Ishikawa (cell line): ENCODE results near the gene LSAMP.

Experiments
- CEBPB ChIP-seq: IDR thresholded peaks from 2 replicates; pipeline ENCODE4 v1.6.1; 2012
- CREB1 ChIP-seq: IDR thresholded peaks from 2 replicates; pipeline ENCODE4 v1.6.1; 2012; ENCODE audit warnings: low read depth
- EGR1 ChIP-seq: IDR thresholded peaks from 2 replicates; pipeline ENCODE4 v1.6.1; 2012
- EP300 ChIP-seq: IDR thresholded peaks from 2 replicates; pipeline ENCODE4 v1.6.1; 2012; ENCODE audit warnings: borderline replicate concordance
- FOXM1 ChIP-seq: IDR thresholded peaks from 2 replicates; pipeline ENCODE4 v1.6.1; 2012; ENCODE audit warnings: low read depth, borderline replicate concordance
- NFIC ChIP-seq: IDR thresholded peaks from 2 replicates; pipeline ENCODE4 v1.6.1; 2012
- RAD21 ChIP-seq: IDR thresholded peaks from 2 replicates; pipeline ENCODE4 v1.6.1; 2012; ENCODE audit warnings: low read depth
- TAF1 ChIP-seq: IDR thresholded peaks from 2 replicates; pipeline ENCODE4 v1.6.1; 2012; ENCODE audit warnings: low read depth, mild to moderate bottlenecking
- TCF12 ChIP-seq: IDR thresholded peaks from 2 replicates; pipeline ENCODE4 v1.6.1; 2012; ENCODE audit warnings: low read depth
- TEAD4 ChIP-seq: IDR thresholded peaks from 2 replicates; pipeline ENCODE4 v1.6.1; 2012
- YY1 ChIP-seq: IDR thresholded peaks from 2 replicates; pipeline ENCODE4 v1.6.1; 2012; ENCODE audit warnings: low read depth
- ZBTB7A ChIP-seq: IDR thresholded peaks from 2 replicates; pipeline ENCODE4 v1.6.1; 2012; ENCODE audit warnings: low read depth
- TF ChIP-seq, protein P1 (sequence below): IDR thresholded peaks from 2 replicates; pipeline ENCODE4 v1.6.1; 2012
- TF ChIP-seq, protein P2 (sequence below): IDR thresholded peaks from 2 replicates; pipeline ENCODE4 v1.6.1; 2012
- TF ChIP-seq, protein P3 (sequence below): IDR thresholded peaks from 2 replicates; pipeline ENCODE4 v1.6.1; 2012; ENCODE audit warnings: low read depth, mild to moderate bottlenecking

LSAMP gene

DNA sequence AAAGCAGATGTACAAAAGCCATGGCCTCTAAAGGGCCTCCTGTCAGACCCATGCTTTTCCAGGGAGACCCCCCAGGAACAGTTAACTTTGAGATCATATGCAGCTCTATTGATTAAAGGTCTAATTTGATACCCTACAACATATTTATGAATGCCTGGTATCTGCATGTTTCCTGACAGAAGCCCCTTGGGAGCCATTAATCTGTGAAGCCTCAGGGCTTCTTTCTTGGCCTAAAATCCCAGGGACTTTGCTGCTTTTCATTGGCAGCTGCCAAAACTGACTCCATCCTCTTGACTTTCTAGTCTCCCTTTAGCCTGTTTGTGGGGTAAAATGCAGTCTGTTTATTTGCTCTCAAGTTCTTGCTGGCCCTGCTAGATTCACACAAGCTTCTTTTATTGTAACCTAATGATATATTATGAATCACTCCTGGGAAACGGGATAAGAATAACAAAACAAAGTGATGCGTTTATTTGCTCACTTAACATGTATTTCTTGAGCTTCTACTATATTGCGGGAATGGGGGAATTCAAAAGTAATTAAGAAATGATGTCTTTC, 257.0 kb downstream of the LSAMP start:
- TF ChIP-seq RAD21 (no peak), FOXM1 (no peak), EGR1 (no peak), NFIC (no peak), EP300 (no peak), TEAD4 (no peak), TCF12 (no peak), ZBTB7A (no peak), YY1 (no peak)

DNA sequence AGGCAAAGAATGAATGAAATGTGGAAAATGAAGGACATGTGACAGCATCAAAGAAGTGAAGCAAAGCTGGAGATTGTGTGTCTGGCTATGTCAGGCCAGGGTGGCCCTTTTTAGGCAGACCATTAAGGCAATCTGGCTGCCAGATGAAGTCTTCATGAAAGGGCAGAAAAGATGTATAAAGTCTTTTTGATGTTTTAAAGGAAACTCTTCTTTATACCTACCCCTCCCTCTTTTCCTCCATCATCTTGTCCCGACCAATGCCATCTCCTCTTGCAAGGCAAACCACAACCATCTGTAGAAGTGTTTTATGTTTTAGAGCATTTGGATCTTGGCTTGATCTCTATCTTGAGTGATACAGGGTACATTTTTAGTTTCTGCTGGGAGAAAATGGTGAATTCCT, 259.2 kb downstream of the LSAMP start:
- TF ChIP-seq RAD21: no peak
- TF ChIP-seq, protein P1, sequence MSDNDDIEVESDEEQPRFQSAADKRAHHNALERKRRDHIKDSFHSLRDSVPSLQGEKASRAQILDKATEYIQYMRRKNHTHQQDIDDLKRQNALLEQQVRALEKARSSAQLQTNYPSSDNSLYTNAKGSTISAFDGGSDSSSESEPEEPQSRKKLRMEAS: no peak

DNA sequence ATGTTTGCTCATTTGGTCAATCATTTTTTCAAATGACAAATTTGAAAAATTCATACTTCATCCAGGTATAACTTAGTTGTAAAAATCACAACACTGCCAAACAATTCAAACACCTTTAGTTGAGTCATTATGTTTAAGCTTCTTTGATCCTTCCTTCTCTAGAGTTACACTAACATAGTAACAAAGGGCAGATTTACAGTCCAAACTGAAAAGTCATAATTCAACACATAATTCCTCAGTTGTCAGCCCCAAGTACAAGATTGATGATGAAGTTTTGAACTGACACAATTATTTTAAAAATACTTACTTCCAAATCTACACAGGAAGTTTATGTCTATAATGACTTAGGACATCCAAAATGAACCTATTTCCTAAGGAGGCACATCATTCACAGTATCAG, 264.1 kb downstream of the LSAMP start:
- TF ChIP-seq NFIC (no peak), ZBTB7A (no peak), EP300 (no peak), FOXM1 (no peak), TCF12 (no peak)

DNA sequence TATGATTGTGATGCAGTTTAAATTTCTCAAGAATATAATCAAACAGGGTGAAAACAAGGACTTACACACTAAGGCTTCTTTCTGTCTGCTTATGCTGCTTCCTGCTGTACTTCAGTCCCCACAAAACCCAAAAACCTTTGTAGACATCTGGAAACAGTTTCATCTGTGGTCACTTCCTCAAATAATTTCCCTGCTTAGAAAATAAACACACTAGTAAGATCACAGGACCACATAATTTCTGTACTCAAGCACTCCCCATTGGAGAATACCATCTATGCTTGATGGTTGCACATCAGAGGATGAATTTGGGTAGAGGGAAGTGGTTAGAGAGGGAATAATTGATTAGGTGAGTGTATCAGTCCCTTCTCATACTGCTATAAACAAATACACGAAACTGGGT, 266.2 kb downstream of the LSAMP start:
- TF ChIP-seq TCF12 (no peak), CEBPB (no peak), EGR1 (no peak), EP300 (no peak), YY1 (no peak), ZBTB7A (no peak), RAD21 (no peak), CREB1 (no peak), FOXM1 (no peak), TEAD4 (no peak), TAF1 (no peak), NFIC (no peak)
- TF ChIP-seq, protein P2, sequence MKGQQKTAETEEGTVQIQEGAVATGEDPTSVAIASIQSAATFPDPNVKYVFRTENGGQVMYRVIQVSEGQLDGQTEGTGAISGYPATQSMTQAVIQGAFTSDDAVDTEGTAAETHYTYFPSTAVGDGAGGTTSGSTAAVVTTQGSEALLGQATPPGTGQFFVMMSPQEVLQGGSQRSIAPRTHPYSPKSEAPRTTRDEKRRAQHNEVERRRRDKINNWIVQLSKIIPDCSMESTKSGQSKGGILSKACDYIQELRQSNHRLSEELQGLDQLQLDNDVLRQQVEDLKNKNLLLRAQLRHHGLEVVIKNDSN: no peak
- TF ChIP-seq, protein P1: no peak
- TF ChIP-seq, protein P3, sequence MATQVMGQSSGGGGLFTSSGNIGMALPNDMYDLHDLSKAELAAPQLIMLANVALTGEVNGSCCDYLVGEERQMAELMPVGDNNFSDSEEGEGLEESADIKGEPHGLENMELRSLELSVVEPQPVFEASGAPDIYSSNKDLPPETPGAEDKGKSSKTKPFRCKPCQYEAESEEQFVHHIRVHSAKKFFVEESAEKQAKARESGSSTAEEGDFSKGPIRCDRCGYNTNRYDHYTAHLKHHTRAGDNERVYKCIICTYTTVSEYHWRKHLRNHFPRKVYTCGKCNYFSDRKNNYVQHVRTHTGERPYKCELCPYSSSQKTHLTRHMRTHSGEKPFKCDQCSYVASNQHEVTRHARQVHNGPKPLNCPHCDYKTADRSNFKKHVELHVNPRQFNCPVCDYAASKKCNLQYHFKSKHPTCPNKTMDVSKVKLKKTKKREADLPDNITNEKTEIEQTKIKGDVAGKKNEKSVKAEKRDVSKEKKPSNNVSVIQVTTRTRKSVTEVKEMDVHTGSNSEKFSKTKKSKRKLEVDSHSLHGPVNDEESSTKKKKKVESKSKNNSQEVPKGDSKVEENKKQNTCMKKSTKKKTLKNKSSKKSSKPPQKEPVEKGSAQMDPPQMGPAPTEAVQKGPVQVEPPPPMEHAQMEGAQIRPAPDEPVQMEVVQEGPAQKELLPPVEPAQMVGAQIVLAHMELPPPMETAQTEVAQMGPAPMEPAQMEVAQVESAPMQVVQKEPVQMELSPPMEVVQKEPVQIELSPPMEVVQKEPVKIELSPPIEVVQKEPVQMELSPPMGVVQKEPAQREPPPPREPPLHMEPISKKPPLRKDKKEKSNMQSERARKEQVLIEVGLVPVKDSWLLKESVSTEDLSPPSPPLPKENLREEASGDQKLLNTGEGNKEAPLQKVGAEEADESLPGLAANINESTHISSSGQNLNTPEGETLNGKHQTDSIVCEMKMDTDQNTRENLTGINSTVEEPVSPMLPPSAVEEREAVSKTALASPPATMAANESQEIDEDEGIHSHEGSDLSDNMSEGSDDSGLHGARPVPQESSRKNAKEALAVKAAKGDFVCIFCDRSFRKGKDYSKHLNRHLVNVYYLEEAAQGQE: no peak

DNA sequence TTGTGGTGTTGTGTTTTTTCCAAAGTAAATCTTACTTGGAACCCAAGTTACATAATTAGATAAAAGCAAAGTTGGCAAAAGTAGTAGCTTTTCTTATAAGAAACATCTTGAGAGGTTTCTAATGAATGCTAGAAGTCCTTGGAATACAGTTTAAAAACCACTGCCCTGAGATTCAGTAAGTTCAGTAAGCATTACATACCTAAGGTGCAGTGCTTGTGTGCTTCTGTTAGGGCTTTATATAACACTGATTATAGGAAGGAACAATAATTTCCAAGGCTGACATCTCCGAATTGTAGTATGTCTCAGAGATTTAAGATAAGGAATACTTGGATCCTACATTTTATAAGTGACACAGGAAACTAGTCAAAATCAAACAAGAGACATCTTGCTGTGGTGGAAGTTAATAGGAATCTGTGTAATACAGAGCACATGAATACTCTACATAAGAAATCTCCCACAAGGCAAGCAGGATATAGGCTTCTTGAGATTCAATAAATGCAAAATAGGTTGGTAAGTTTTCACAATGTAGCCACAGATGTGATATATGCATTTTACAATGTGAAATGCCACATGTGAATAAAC, 268.2 kb downstream of the LSAMP start:
- TF ChIP-seq CEBPB: no peak
- TF ChIP-seq, protein P3: no peak
- TF ChIP-seq, protein P1: no peak

DNA sequence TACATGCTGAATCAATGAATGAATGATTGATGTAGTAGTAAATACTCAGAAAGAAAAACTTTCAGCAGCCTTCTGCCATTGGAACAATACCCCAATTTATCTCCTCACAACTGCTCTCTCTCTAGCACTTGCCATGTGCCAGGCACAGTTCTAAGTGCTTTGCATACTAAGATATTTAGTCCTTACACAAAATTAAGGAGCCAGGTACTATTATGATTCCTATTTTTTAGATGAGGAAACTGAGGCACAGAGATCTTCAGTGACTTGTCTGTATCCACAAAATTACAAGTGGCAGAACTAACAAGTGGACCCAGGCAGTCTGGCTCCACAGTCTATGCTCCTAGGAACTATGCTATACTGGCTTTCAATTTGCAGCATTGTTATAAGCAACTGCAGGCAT, 279.2 kb downstream of the LSAMP start:
- TF ChIP-seq, protein P1: no peak
- TF ChIP-seq, protein P2: no peak
- TF ChIP-seq TEAD4 (no peak), RAD21 (no peak), YY1 (no peak), CEBPB (no peak), CREB1 (no peak), TAF1 (no peak), EP300 (no peak), EGR1 (no peak), TCF12 (no peak), FOXM1 (no peak), NFIC (no peak), ZBTB7A (no peak)
- TF ChIP-seq, protein P3: no peak
